KMS-11 (cell line): ENCODE results near the gene PRF1.

Experiments
- H2AFZ ChIP-seq: fragments of 200-600 bp; sonication (generic); 2 replicates; pipeline ENCODE4 v1.6.1; 2016; ENCODE audit warnings: antibody characterized with exemption, mixed run types, low read depth
- H3K27ac ChIP-seq: fragments of 200-600 bp; sonication (generic); 2 replicates; pipeline ENCODE4 v1.6.1; 2016; ENCODE audit warnings: mild to moderate bottlenecking, mixed run types
- H3K27me3 ChIP-seq: fragments of 200-600 bp; sonication (generic); 2 replicates; pipeline ENCODE4 v1.6.1; 2017; ENCODE audit warnings: mild to moderate bottlenecking, low read depth, mixed run types, moderate library complexity; ENCODE audit not compliant: insufficient read depth
- H3K36me3 ChIP-seq: fragments of 200-600 bp; sonication (generic); 2 replicates; pipeline ENCODE4 v1.6.1; 2017; ENCODE audit warnings: mild to moderate bottlenecking, mixed run types; ENCODE audit not compliant: insufficient read depth
- H3K4me1 ChIP-seq: fragments of 200-600 bp; sonication (generic); 2 replicates; pipeline ENCODE4 v1.6.1; 2016; ENCODE audit warnings: mild to moderate bottlenecking, low read depth, mixed run types; ENCODE audit not compliant: poor library complexity, severe bottlenecking
- H3K4me2 ChIP-seq: fragments of 200-600 bp; sonication (generic); 2 replicates; pipeline ENCODE4 v1.7.0; 2016; ENCODE audit warnings: mild to moderate bottlenecking, mixed run types
- H3K4me3 ChIP-seq: fragments of 200-600 bp; sonication (generic); IDR thresholded peaks from 2 replicates; pipeline ENCODE4 v1.6.1; 2017; ENCODE audit warnings: low read depth, low read length, mixed read lengths; ENCODE audit not compliant: insufficient read depth
- H3K79me2 ChIP-seq: fragments of 200-600 bp; sonication (generic); 2 replicates; pipeline ENCODE4 v1.6.1; 2016; ENCODE audit warnings: low read depth, mixed run types; ENCODE audit not compliant: insufficient read depth
- H3K9ac ChIP-seq: fragments of 200-600 bp; sonication (generic); 2 replicates; pipeline ENCODE4 v1.6.1; 2016; ENCODE audit warnings: mild to moderate bottlenecking, mixed run types
- H4K20me1 ChIP-seq: fragments of 200-600 bp; sonication (generic); 2 replicates; pipeline ENCODE4 v1.6.1; 2016; ENCODE audit warnings: mild to moderate bottlenecking, mixed run types; ENCODE audit not compliant: insufficient read depth
- TF ChIP-seq, protein P1 (sequence below): fragments of 200-600 bp; sonication (generic); conservative IDR thresholded peaks from 2 replicates; pipeline ENCODE4 v1.6.1; 2017; ENCODE audit warnings: low read depth, mild to moderate bottlenecking, antibody characterized with exemption, low read length, moderate library complexity, mixed read lengths

The PRF1 gene

DNA sequence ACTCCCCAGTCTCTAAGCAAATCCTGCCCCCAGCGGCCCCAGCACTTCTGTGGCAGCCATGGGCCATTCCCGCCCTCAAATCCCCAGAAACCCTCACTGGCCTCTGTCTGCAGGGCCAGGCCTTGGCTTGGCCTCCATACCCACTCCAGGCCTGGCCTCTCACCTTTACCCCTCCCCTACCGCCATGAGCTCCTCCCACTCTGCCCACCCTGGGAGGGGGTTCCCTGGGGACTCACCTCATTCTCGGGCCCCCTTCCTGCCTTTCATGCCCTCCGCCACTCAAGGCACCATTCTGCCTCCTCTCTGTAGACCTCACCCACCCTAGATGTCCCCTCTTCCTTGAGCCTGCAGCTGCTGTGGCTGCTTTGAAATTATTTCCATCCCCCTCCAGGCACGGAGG lies 41.0 kb downstream of the PRF1 start:
- Histone ChIP-seq H3K79me2 (no peaks in the 10 kb centered on the region), H3K4me1 (peaks cover 7% of the 10 kb centered on the region), H3K4me3 (no peak overlapping the region), H2AFZ (no peak overlapping the region), H3K36me3 (no peaks in the 10 kb centered on the region), H4K20me1 (no peaks in the 10 kb centered on the region), H3K27me3 (no peaks in the 10 kb centered on the region; the same call in 1 of the 2 replicates), H3K4me2 (no peak overlapping the region), H3K27ac (no peak overlapping the region), H3K9ac (no peak overlapping the region)
- TF ChIP-seq, protein P1, sequence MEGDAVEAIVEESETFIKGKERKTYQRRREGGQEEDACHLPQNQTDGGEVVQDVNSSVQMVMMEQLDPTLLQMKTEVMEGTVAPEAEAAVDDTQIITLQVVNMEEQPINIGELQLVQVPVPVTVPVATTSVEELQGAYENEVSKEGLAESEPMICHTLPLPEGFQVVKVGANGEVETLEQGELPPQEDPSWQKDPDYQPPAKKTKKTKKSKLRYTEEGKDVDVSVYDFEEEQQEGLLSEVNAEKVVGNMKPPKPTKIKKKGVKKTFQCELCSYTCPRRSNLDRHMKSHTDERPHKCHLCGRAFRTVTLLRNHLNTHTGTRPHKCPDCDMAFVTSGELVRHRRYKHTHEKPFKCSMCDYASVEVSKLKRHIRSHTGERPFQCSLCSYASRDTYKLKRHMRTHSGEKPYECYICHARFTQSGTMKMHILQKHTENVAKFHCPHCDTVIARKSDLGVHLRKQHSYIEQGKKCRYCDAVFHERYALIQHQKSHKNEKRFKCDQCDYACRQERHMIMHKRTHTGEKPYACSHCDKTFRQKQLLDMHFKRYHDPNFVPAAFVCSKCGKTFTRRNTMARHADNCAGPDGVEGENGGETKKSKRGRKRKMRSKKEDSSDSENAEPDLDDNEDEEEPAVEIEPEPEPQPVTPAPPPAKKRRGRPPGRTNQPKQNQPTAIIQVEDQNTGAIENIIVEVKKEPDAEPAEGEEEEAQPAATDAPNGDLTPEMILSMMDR: no peak

DNA sequence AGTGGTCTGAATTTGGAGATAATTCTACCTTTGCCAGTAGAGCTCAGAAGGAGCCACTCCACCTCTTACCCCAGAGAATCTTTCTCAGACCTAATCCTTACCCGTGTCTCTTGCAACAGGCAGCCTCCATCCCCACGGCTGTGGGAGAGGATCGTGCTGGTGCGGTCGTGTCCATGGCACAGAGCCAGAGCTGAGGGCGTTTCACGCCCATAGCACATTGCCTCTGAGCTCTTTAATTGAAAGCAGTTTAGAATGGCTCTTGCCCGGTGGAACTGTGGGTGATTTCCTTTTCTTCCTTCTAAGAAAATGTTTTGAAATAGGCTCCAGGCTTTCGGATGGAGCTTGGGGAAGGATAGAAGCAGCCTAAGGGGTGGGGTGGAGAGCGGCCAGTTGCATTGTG lies 41.5 kb downstream of the PRF1 start:
- H3K4me1 ChIP-seq: peaks cover 7% of the 10 kb centered on the region

DNA sequence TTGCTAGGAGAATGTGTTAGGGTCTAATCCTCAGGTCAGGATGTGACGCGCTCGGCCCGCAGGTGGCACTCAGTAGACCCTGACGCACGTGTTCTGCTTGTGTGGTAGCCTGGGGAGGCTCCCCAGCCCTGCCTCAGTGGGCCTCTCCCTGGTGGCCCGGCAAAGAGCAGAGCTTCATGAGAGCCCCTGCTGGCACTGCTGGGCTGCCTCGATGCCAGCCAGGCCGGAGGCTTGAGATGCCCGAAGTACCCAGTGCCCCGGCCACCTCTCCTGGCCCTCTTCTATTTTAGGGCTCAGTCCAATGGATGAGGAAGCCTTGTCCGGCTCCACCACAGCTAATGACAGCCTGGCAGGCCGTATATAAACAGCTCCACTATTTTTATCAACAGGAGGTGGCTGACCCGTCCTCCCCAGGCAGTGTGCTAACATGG lies 42.0 kb downstream of the PRF1 start:
- no peak overlapping the region for H3K27ac ChIP-seq
- peaks cover 7% of the 10 kb centered on the region for H3K4me1 ChIP-seq
- H3K36me3 ChIP-seq: no peaks in the 10 kb centered on the region
- no peak overlapping the region for H3K4me2 ChIP-seq
- H2AFZ ChIP-seq: no peak overlapping the region
- no peak overlapping the region for H3K9ac ChIP-seq
- H3K4me3 ChIP-seq: no peak overlapping the region
- no peaks in the 10 kb centered on the region for H3K79me2 ChIP-seq
- H3K27me3 ChIP-seq: no peaks in the 10 kb centered on the region; the same call in 1 of the 2 replicates
- H4K20me1 ChIP-seq: no peaks in the 10 kb centered on the region
- TF ChIP-seq, protein P1: no peak

More for the DNA sequence above, 41.5 kb downstream of the PRF1 start:
- Histone ChIP-seq H2AFZ (no peak overlapping the region), H3K9ac (no peak overlapping the region), H3K4me2 (no peak overlapping the region), H3K4me3 (no peak overlapping the region), H3K79me2 (no peaks in the 10 kb centered on the region), H3K27me3 (no peaks in the 10 kb centered on the region; the same call in 1 of the 2 replicates), H4K20me1 (no peaks in the 10 kb centered on the region), H3K36me3 (no peaks in the 10 kb centered on the region), H3K27ac (no peak overlapping the region)
- TF ChIP-seq, protein P1: no peak

DNA sequence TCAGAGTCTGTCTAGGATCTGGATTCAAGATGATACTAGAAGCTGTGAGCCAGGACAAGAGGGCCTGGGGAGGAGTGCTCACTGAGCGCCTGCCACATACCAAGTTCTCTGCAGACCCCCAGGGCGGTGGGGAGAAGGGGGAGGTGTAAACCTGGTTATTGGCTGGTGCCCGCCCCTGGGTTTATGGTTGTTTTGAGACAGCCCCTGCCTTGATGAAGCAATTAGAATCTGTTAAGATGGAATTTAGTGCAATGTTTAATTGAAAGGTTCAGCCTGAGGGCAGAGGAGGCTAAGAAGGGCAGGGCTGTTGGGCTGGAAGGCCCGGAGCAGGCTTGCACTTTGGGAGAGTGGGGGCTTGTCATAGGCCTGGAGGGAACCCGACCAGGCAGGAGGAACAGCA lies 42.7 kb downstream of the PRF1 start:
- Histone ChIP-seq H3K4me2 (no peak overlapping the region), H4K20me1 (no peaks in the 10 kb centered on the region), H3K4me3 (no peak overlapping the region), H3K27ac (no peak overlapping the region), H3K79me2 (no peaks in the 10 kb centered on the region), H3K36me3 (no peaks in the 10 kb centered on the region), H3K4me1 (peaks cover 7% of the 10 kb centered on the region), H3K27me3 (no peaks in the 10 kb centered on the region; the same call in 1 of the 2 replicates), H2AFZ (no peak overlapping the region), H3K9ac (no peak overlapping the region)
- TF ChIP-seq, protein P1: no peak
